ENCODE measurements around the gene MICB.

- TF ChIP-seq CTCF (IDR thresholded peaks at IDR 0.05; ENCODE audit: insufficient read depth, low read depth, low read length), result no peak
- no peak for TF ChIP-seq EZH2 (IDR thresholded peaks at IDR 0.05; ENCODE audit: insufficient read depth, low read length)
Observed at GRCh38 chr6:31468311-31468710, 29.6 kb upstream of the MICB start.
